Stimulated activated CD8-positive, alpha-beta memory T cell treated with anti-CD3 and anti-CD28 coated beads, Interleukin-7, amount 100 ng/mL, for 1 hour (primary cell): Measurements from ENCODE around the gene GRID2.

Experiments
- DNase-seq, 2 donors: peaks; one replicate each; pipeline ENCODE4 v3.0.0-alpha.2; 2020; ENCODE audit warnings: low read depth in 2 of 2

Gene GRID2

GRCh38 chr4:92962831-92963230, 659.1 kb downstream of the GRID2 start:
- no peak for DNase-seq

GRCh38 chr4:92968556-92968955, 664.8 kb downstream of the GRID2 start:
- no peak for DNase-seq

- DNase-seq = no peak
Measured at GRCh38 chr4:92968996-92969395, 665.2 kb downstream of the GRID2 start.

GRCh38 chr4:92969650-92970379, 666.0 kb downstream of the GRID2 start:
- no peak for DNase-seq

- DNase-seq = no peak
Measured at GRCh38 chr4:92970996-92971395, 667.2 kb downstream of the GRID2 start.

- no peak for DNase-seq
Measured at GRCh38 chr4:92988301-92988700, 684.5 kb downstream of the GRID2 start.

- no peak for DNase-seq
Measured at GRCh38 chr4:92992758-92993157, 689.0 kb downstream of the GRID2 start.

- DNase-seq = no peak
Measured at GRCh38 chr4:92994727-92995126, 691.0 kb downstream of the GRID2 start.

GRCh38 chr4:92996533-92996932, 692.8 kb downstream of the GRID2 start:
- DNase-seq = no peak

GRCh38 chr4:93000910-93001309, 697.1 kb downstream of the GRID2 start:
- DNase-seq = no peak

- no peak for DNase-seq
Measured at GRCh38 chr4:93002240-93002639, 698.5 kb downstream of the GRID2 start.

GRCh38 chr4:93016350-93016749, 712.6 kb downstream of the GRID2 start:
- no peak for DNase-seq

GRCh38 chr4:93018243-93018642, 714.5 kb downstream of the GRID2 start:
- no peak for DNase-seq

GRCh38 chr4:93018806-93019205, 715.0 kb downstream of the GRID2 start:
- DNase-seq = no peak

GRCh38 chr4:93029769-93030168, 726.0 kb downstream of the GRID2 start:
- no peak for DNase-seq

- DNase-seq = no peak
Measured at GRCh38 chr4:93030670-93031069, 726.9 kb downstream of the GRID2 start.

- DNase-seq = no peak
Measured at GRCh38 chr4:93031431-93032098, 727.8 kb downstream of the GRID2 start.

- no peak for DNase-seq
Measured at GRCh38 chr4:93042746-93043145, 739.0 kb downstream of the GRID2 start.

- no peak for DNase-seq
Measured at GRCh38 chr4:93053140-93053539, 749.4 kb downstream of the GRID2 start.

GRCh38 chr4:93061826-93062225, 758.1 kb downstream of the GRID2 start:
- no peak for DNase-seq

- DNase-seq = no peak
Measured at GRCh38 chr4:93063325-93063724, 759.6 kb downstream of the GRID2 start.

- DNase-seq = no peak
Measured at GRCh38 chr4:93065790-93066189, 762.0 kb downstream of the GRID2 start.

- DNase-seq = no peak
Measured at GRCh38 chr4:93066749-93067148, 763.0 kb downstream of the GRID2 start.

GRCh38 chr4:93072292-93072691, 768.5 kb downstream of the GRID2 start:
- no peak for DNase-seq
